NCI-H187 (cell line): Measurements from ENCODE around the gene TMPRSS4.
A peak's percentile ranks its signal among the peaks of the same experiment; 100 is the strongest.

Source experiments
- DNase-seq, 2 experiments: peaks; one replicate each; lab custom pipeline; 2025; lab: John Stamatoyannopoulos, UW

Gene TMPRSS4

GRCh38 chr11:118135051-118135795 lies 58.3 kb downstream of the TMPRSS4 start:
- DNase-seq = no peak

- no peak for DNase-seq
These were observed 58.9 kb downstream of the TMPRSS4 start for GRCh38 chr11:118135796-118136165.

DNA sequence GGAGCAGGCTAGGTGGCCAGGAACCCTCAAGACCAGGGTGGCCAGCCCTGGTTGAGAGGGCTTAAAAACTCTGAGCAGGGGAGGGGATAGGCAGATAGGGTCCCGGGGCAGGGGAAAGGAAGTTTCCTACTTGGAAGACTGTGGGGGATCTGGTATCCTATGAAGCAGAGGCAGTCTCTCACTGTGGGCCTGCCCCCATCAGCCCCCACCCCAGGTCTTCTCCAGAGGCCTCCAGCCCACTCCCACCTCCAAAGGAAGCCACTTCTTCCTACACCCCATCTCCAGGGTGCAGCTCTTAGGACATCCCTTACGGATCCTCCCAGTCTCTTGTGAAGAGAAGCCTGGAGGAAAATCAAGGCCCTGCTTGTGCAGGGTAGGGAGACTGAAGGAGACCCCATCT lies 59.5 kb downstream of the TMPRSS4 start:
- DNase-seq = no peak

- DNase-seq = no peak
These were observed 59.9 kb downstream of the TMPRSS4 start for GRCh38 chr11:118136801-118137200.

- no peak for DNase-seq
These were observed 62.1 kb downstream of the TMPRSS4 start for GRCh38 chr11:118138839-118139420.

GRCh38 chr11:118139578-118139977 lies 62.7 kb downstream of the TMPRSS4 start:
- no peak for DNase-seq

- no peak for DNase-seq
These were observed 65.2 kb downstream of the TMPRSS4 start for GRCh38 chr11:118142081-118142480.

DNA sequence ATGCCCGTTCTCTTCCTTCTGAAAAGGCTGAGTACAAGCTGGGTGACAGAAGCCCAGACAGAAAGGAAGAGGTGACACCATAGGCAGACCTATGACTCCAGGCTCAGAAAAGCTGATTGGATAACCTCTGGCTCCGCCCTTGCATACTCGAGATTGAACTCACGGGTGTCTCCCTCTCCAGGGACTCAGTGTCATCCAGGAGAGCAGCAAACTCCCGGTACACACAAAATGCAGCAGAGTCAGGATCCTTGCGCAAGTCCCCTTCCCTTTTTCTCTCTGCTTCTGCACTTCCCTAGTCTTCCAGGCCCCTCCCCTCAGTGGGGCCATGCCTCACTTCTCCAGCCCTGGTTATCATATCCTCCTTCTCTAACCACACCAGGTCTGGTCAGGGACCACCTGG lies 65.9 kb downstream of the TMPRSS4 start:
- peak in 1 of 2 experiments; percentile 34 for DNase-seq

GRCh38 chr11:118143661-118144185 lies 66.8 kb downstream of the TMPRSS4 start:
- no peak for DNase-seq

DNA sequence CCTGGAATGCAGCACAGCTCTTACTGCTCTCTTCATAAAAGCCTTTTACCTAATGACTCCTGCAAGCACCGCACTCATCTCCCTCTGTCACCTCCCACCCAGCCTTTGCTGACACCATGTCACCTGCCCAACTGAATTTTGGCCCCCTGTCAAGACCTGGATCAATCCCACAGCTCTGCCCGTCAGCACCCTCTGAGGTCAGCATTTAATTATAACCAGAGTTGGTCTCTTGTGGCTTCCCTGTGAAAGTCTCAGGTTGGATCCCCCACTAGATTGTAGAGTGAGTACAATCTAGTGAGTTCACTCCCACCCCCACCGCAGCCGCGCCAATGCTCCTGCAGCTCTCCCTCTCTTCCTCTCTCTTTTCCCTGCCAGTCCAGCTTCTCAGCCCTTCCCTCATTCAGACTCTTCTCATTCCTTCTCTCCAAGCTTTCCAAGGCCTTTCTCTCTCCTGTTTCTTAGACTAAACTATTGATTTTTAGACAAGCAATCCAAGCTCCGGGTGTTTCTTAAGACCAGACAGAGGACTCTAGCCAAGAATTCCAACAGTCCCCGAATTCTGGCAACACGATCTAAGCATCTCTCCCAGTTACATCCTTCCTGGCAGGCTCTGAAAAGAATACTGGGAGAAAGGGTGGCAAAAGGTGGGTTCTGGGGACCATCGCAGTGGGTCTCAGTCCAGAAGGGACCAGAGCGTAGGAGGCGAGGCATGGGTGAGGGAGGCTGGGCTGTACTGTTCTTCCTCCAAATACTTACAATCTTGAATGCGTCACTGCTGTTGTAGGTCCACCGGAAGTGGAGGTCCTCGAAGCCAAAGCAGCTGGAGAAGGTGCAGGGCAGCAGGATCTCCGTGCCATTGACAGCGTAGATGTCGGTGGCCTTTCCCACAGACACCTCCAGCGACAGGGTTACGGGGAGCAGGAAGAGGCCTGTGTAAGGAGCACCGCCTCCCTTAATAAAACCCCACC lies 67.7 kb downstream of the TMPRSS4 start:
- DNase-seq = no peak

GRCh38 chr11:118145285-118146227 lies 68.7 kb downstream of the TMPRSS4 start:
- peak; percentile 43 to 76 for DNase-seq

DNA sequence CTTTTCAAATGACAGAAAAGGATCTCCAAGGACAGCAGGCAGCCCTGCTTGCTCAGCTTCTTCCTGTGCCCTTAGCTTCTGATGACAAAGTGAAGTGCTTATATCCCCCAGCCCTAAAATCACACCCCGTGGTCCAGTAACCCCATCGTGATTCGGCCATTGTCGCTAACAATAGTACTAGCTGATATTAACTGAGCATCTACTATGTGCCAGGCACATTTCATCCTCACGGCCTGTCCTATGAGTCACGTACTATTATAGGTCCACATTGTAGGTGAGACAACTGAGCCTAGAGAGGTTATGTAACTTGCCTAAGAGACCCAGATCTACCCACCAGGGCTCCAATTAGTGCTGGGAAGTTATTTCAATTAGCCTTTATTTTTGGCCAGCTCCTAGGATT lies 69.7 kb downstream of the TMPRSS4 start:
- no peak for DNase-seq

DNA sequence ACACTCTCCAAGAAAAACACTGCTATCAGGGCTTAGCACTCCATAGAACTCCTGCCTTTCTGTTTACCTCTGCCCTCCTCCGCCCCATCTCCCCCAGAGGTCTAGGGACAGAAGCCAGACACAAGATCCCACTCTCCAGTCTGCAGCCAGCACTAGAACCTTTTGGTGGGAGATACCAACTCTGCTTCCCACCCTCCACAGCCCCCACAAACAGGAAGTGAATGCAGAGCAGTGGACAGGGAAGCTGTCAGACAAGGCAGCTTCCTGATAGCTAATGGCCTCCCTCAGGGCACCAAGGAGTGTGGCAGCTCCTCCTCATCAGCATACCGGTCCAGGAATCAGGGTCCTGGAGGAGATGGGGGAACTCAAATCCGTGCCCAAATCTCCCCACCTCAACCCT lies 70.6 kb downstream of the TMPRSS4 start:
- no peak for DNase-seq

GRCh38 chr11:118148240-118148639 lies 71.4 kb downstream of the TMPRSS4 start:
- DNase-seq = no peak

DNA sequence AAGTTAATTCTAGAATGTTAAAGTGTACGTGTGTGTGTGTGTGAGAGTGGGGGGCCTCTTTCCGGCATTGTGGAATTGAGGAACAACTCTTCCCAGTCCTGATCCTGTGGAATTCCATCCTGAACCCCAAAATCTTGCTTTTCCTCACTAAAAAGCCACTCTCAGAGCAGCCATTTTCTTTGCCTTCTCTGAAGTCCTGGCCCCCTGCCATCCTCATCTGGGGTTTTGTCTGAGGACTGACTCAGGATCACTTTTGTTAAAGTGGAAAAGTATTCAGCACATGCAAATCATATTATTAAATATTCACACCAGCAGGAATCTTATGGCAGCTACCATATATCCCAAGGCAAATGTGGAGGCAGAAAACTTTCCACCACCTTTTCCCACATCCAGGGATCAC lies 72.0 kb downstream of the TMPRSS4 start:
- DNase-seq = no peak

DNA sequence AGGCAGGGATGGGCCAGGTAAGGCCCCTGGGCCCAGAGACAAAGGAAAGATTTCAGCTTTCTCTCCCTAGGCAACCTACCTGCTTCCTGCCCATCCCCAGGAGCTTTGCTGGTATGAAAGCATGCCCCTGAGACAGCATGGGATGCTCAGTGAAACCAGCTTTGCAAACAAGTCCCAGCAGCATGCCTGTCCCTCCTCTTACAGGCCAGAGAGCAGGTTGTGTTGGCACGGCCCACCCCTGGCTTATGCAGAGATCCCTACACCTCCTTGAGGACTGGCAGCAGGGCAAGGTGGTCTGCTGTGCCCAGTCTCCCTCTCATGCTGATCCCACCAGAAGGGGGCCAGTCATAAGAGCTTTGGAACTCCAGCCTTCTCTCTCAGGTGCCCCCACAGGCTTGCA lies 72.6 kb downstream of the TMPRSS4 start:
- no peak for DNase-seq

DNA sequence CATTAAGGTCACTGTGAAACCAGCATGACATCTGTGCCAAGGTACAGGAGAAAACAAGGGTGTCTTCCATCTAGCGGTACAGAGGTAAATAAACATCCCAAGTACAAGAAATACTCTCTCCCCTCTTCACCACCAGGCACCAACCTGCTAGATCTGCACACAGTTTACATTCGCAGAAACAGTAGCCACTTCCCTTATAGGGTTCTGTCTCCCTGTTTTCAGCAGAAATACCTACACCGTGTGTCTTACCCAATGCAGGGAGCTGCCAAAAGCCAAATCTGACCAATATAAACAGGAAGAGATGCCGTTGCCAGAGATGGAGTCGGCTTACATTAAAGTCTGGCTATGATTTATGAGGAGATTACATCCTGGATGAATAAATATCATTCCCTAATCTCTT lies 74.6 kb downstream of the TMPRSS4 start:
- DNase-seq = no peak

GRCh38 chr11:118152020-118152551 lies 75.2 kb downstream of the TMPRSS4 start:
- DNase-seq = no peak

- DNase-seq = peak in 1 of 2 experiments; percentile 59
These were observed 75.9 kb downstream of the TMPRSS4 start, which contains the start of gene SCN4B for GRCh38 chr11:118152552-118153471. SCN4B (minus strand) TSS chr11:118152823; CDS start chr11:118152673, 150 bp downstream.

- no peak for DNase-seq
These were observed 76.6 kb downstream of the TMPRSS4 start for GRCh38 chr11:118153516-118153915.
